GM06990 (cell line): ENCODE results near the gene USP47.

Experiments
- DNase-seq: peaks from one replicate; pipeline ENCODE4 v3.0.0-alpha.2; 2011; ENCODE audit not compliant: insufficient read length; ENCODE audit errors: extremely low read depth
- H3K27me3 ChIP-seq: replicated peaks from 2 replicates; pipeline ENCODE4 v1.6.0; 2011; ENCODE audit warnings: low read length; ENCODE audit not compliant: control insufficient read depth, insufficient read depth
- H3K36me3 ChIP-seq: 2 replicates; pipeline ENCODE4 v1.5.1; 2011; ENCODE audit warnings: low read length; ENCODE audit not compliant: control insufficient read depth, insufficient read depth
- H3K4me3 ChIP-seq: replicated peaks from 2 replicates; pipeline ENCODE4 v1.5.1; 2011; ENCODE audit warnings: low read depth, mild to moderate bottlenecking, control low read depth, low read length
- TF ChIP-seq, protein P1 (sequence below): IDR thresholded peaks from 2 replicates; pipeline ENCODE4 v1.5.1; 2011; ENCODE audit warnings: low read length, control low read depth, mild to moderate bottlenecking, inconsistent platforms; ENCODE audit not compliant: insufficient read depth, poor library complexity, severe bottlenecking

USP47 gene

DNA sequence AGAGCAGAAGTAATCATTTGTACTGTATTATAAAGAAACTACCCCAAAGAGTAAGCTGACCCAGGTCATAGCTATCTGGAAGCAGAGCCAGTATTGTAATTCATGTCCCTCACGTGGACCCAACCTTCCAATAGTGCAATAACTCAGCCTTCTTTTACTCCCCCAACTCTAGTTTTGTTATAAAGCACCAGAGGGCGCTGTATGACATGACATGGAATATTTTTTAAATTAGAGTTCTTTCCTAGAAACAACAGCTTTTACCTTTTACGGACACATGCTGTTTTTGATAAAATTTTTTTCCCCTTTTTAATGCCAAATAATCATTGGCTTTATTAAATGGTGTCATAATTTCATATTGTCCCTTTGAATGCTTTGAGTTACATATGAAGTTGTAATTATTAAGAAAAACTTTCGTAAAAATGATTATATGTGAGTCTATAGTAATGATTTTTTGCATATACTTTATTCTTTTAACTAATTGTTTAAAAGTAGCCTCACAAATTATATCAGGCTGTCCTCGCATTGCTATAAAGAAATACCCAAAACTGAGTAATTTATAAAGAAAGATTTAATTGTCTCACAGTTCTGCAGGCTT is 89.8 kb downstream of the USP47 start:
- Histone ChIP-seq H3K36me3 (no peaks in the 10 kb centered on the region), H3K4me3 (no peak overlapping the region), H3K27me3 (no peaks in the 10 kb centered on the region)
- TF ChIP-seq, protein P1, sequence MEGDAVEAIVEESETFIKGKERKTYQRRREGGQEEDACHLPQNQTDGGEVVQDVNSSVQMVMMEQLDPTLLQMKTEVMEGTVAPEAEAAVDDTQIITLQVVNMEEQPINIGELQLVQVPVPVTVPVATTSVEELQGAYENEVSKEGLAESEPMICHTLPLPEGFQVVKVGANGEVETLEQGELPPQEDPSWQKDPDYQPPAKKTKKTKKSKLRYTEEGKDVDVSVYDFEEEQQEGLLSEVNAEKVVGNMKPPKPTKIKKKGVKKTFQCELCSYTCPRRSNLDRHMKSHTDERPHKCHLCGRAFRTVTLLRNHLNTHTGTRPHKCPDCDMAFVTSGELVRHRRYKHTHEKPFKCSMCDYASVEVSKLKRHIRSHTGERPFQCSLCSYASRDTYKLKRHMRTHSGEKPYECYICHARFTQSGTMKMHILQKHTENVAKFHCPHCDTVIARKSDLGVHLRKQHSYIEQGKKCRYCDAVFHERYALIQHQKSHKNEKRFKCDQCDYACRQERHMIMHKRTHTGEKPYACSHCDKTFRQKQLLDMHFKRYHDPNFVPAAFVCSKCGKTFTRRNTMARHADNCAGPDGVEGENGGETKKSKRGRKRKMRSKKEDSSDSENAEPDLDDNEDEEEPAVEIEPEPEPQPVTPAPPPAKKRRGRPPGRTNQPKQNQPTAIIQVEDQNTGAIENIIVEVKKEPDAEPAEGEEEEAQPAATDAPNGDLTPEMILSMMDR, result peak; percentile 52
- DNase-seq, result no peak

DNA sequence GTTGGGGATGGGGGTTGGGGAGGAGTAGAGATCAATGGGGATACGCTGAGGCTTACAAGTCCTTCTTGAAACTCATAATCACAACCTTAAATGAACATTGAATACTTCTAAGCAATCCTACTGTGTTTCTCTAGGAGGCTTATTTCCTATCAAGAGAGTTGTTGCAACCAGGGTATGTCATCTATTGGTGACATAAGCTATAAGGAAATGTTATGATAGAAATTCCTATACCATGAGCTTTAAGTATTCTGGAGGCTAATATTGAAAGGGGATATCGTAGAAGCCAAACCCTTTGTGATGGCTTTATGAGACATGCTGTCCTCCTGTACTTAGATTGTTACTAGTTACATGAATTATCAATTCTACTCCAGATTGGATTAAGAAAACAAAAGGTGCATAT is 93.8 kb downstream of the USP47 start:
- DNase-seq, result no peak
- H3K27me3 ChIP-seq, result no peaks in the 10 kb centered on the region
- no peaks in the 10 kb centered on the region; the same call in 1 of the 2 replicates for H3K36me3 ChIP-seq
- TF ChIP-seq, protein P1, result no peak
- no peak overlapping the region for H3K4me3 ChIP-seq

DNA sequence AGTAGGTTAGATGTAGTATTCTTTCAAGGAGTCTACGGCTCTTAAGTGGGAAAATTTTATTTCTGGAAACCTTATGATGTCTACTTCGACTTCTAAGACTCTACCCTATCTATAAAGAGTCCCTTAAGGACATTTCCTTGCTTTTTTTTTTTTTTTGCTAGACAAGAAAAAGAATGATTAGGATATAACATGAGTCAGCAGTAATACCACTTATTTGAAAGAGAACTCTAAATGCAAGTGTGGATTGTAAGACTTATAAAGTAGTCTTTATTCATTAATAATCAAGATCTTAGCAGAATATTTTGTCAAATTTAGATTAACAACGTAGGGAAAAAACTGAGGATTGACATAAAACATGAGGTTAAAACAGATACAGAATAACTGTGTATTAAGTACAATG is 95.7 kb downstream of the USP47 start:
- DNase-seq, result no peak
- no peaks in the 10 kb centered on the region; the same call in 1 of the 2 replicates for H3K36me3 ChIP-seq
- no peaks in the 10 kb centered on the region for H3K27me3 ChIP-seq
- H3K4me3 ChIP-seq, result no peak overlapping the region
- TF ChIP-seq, protein P1, result no peak

DNA sequence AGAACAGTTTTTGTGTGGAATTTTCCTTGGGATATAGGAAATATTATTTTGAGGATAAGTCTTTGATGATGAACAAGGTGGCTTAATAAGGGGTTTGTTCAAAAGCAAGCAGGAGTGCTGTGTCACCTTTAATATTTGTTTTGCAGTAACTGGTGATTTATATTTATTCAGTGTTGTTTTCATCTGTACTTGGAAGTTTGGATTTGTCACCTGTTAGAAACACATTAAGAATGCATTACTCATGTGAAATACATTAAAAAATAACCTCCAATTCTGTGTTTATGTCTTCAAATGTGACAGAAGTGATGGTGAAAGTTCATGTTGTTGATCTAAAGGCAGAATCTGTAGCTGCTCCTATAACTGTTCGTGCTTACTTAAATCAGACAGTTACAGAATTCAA is 96.2 kb downstream of the USP47 start:
- H3K4me3 ChIP-seq, result no peak overlapping the region
- TF ChIP-seq, protein P1, result no peak
- DNase-seq, result no peak
- no peaks in the 10 kb centered on the region for H3K27me3 ChIP-seq
- H3K36me3 ChIP-seq, result no peaks in the 10 kb centered on the region; the same call in 1 of the 2 replicates

DNA sequence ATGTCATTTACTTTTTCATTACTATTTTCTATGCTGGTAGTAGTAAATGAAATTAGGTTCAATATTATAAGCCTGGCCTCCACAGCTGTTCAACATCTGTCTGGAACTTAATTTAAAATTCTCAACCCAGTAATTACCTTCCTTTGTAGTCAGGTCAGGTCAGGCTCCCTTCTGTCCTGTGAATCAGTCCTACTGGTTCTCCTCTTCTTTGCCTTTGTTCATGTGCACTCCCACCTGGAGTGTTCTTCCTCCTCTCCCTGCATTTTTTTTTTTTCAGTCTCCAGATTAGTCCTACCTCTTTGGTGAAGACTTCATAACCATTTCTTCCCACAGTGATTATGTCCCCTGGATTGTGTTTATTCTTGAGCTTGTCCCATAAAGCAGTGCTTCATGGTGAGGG is 98.8 kb downstream of the USP47 start:
- TF ChIP-seq, protein P1, result no peak
- no peak for DNase-seq
- H3K27me3 ChIP-seq, result no peaks in the 10 kb centered on the region
- no peaks in the 10 kb centered on the region; the same call in none of the 2 replicates for H3K36me3 ChIP-seq
- H3K4me3 ChIP-seq, result no peak overlapping the region

DNA sequence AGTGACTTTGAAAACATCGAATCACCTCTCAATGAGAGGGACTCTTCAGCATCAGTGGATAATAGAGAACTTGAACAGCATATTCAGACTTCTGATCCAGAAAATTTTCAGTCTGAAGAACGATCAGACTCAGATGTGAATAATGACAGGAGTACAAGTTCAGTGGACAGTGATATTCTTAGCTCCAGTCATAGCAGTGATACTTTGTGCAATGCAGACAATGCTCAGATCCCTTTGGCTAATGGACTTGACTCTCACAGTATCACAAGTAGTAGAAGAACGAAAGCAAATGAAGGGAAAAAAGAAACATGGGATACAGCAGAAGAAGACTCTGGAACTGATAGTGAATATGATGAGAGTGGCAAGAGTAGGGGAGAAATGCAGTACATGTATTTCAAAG is 100.9 kb downstream of the USP47 start:
- no peak overlapping the region for H3K4me3 ChIP-seq
- DNase-seq, result no peak
- TF ChIP-seq, protein P1, result no peak
- no peaks in the 10 kb centered on the region for H3K27me3 ChIP-seq
- no peaks in the 10 kb centered on the region; the same call in none of the 2 replicates for H3K36me3 ChIP-seq
